Measurements from ENCODE around the gene MERTK. TPM values are rescaled to one million over a fixed set of nuclear protein-coding genes. Genes with fewer than 3 reads are reported as not detected.

MERTK gene
- total RNA-seq, 1 donor from 2014 or later: 0.63 TPM

DNA sequence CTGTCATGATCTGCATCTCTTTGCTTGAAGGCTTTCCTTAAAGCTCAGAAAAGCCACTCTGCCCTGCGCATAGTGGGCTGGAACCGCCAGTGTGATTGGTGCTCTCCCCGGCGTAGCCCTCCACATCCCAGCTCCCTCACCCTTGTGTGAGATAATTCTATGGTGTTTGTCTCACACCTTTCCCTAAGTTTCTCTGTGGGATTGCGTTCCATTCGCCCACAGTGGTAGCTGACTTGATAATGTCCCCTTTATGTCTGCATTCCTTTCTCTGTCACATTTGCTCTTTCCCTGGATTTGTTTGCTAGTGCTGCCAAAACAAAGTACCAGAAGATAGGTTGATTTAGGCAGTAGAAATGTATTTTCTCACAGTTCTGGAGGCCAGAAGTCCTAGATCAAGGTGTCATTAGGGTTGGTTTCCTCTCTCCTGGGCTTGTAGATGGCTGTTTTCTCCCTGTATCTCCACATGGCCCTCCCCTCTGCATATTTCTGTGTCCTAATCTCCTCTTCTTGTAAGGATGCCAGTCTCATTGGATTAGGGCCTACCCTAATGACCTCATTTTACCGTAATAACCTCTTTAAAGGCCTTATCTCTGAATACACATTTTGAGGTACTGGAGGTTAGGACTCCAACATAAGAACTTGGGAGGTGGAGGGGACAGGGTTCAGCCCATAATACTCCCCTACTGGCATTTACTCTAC, 149.3 kb downstream of the MERTK start:
- intact Hi-C loops (cut with micrococcal nuclease): loop anchor here (1.0 kb wide), 1 partner anchor 160 kb away; no protein-coding TSS in a partner anchor
- H3K27ac Mint-ChIP-seq: no peak overlapping the region
- no peak for DNase-seq
- no peaks in the 10 kb centered on the region for H3K36me3 Mint-ChIP-seq (ENCODE audit: low read depth)
- no peaks in the 10 kb centered on the region for H3K4me1 Mint-ChIP-seq
- H3K27me3 Mint-ChIP-seq: peaks cover 20% of the 10 kb centered on the region
- H3K9me3 Mint-ChIP-seq: no peaks in the 10 kb centered on the region
- no peak overlapping the region for H3K4me3 Mint-ChIP-seq

GRCh38 chr2:112048236-112048592, 149.8 kb downstream of the MERTK start:
- intact Hi-C loops (cut with micrococcal nuclease): loop anchor here (1.0 kb wide), 1 partner anchor 161 kb away; no protein-coding TSS in a partner anchor

DNA sequence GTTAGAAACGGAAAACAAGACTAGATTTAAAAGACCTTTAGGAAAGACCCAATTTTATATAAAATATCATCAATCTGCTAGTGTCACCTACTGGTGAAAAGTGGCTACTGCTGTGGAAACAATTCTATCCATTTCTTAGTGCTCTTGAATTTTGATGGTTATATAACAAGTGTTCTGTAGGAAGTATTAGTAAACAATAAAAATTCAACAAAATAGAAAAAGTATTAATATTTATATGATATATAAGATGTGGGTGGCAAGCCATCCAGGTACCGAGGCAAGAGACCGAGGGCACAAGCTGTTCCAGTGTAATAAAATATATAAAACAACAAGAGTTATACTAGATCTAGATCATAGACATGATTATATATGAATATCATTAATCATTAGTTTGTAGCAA, 150.5 kb downstream of the MERTK start:
- Mint-ChIP-seq H3K36me3 (ENCODE audit: low read depth) (no peaks in the 10 kb centered on the region), H3K4me3 (no peak overlapping the region), H3K9me3 (no peaks in the 10 kb centered on the region), H3K27ac (no peak overlapping the region), H3K27me3 (peaks cover 18% of the 10 kb centered on the region), H3K4me1 (peaks cover 6% of the 10 kb centered on the region)
- intact Hi-C loops (cut with micrococcal nuclease): loop anchor here (1.0 kb wide), 1 partner anchor 162 kb away; no protein-coding TSS in a partner anchor
- DNase-seq: peak; percentile 78

More at GRCh38 chr2:112048236-112048592, 149.8 kb downstream of the MERTK start:
- Mint-ChIP-seq H3K27ac (no peak overlapping the region), H3K27me3 (peaks cover 20% of the 10 kb centered on the region), H3K4me3 (no peak overlapping the region), H3K9me3 (no peaks in the 10 kb centered on the region), H3K4me1 (peaks cover under 1% of the 10 kb centered on the region), H3K36me3 (ENCODE audit: low read depth) (no peaks in the 10 kb centered on the region)
- no peak for DNase-seq

DNA sequence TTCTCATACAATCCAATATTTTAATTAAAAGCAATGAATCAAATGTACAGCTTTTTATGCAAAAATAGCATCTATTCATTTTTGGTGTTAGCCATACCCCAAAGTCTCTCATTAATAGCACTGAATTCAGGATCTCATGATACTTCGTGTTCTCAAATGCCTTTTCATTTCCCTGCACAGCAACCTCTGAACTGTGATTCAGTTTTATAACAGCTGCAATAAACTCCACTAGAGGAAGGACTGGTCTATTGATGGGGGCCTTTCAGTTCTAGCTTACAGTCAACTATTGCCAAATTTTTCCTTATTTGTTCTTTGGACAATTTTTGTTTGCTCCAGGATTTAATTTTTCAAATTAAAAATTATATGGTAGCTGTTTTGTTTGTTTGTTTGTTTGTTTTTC, 151.9 kb downstream of the MERTK start:
- DNase-seq: no peak
- H3K27ac Mint-ChIP-seq: no peak overlapping the region
- no peak overlapping the region for H3K4me3 Mint-ChIP-seq
- H3K27me3 Mint-ChIP-seq: peaks cover 15% of the 10 kb centered on the region
- intact Hi-C loops (cut with micrococcal nuclease): no loop called here
- no peaks in the 10 kb centered on the region for H3K36me3 Mint-ChIP-seq (ENCODE audit: low read depth)
- H3K4me1 Mint-ChIP-seq: peaks cover 8% of the 10 kb centered on the region
- H3K9me3 Mint-ChIP-seq: no peaks in the 10 kb centered on the region

GRCh38 chr2:112053917-112054846, 155.8 kb downstream of the MERTK start:
- peaks cover 34% of the 10 kb centered on the region for H3K4me1 Mint-ChIP-seq

DNA sequence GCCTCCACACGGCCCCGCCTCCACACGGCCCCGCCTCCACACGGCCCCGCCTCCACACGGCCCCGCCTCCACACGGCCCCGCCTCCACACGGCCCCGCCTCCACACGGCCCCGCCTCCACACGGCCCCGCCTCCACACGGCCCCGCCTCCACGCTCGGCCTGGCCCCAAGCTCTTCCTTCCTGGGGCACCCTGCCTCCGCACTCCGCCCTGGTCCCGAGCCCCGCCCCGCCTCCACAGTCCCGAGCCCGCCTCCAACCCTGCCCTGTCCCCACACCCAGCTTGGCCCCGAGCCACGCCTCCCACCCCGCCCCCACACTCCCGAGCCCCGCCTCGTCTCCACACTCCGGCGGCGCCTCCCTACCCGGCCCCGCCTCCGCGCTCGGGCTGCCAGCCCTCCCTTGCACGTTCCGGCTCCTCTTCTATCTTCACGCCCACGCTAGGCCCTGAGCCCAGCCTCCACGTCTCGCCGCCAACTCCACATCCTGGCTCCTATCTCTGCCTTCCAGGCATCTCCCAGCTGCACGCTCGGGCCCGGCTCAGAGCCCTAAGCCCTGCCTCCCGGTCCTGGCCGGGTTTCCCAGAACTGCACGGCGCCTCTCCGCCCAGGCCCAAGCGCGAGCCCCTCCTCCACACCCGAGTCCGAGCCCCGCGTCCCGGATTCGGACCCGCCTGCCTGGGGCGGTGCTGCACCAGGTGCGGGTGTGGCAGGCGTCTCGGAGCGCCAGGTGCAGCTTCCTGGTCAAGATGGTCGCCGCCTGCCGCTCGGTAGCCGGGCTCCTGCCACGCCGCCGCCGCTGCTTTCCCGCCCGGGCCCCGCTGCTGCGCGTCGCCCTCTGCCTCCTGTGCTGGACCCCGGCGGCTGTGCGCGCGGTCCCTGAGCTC, 156.7 kb downstream of the MERTK start, which contains the start of gene TMEM87B:
TSS of gene TMEM87B (plus strand) at position 423 of the 883 bp plus-strand sequence. CDS start at position 746, 323 bp downstream.
- Mint-ChIP-seq H3K27ac (peak within 1 kb of the TSS; percentile 99), H3K36me3 (ENCODE audit: low read depth) (peaks cover 18% of the 10 kb centered on the region), H3K4me1 (peaks cover 36% of the 10 kb centered on the region), H3K9me3 (no peaks in the 10 kb centered on the region), H3K4me3 (peak within 1 kb of the TSS; percentile 99), H3K27me3 (peaks cover 1% of the 10 kb centered on the region)
- DNase-seq: peak; percentile 98
- intact Hi-C loops (cut with micrococcal nuclease): loop anchor here (2.0 to 5.0 kb wide), 5 partner anchors 37 to 426 kb away; partner anchors contain the start of genes ANAPC1 and ZC3H8

More at GRCh38 chr2:112053917-112054846, 155.8 kb downstream of the MERTK start:
- Mint-ChIP-seq H3K27ac (peak overlapping the region; percentile 99), H3K27me3 (peaks cover 1% of the 10 kb centered on the region), H3K36me3 (ENCODE audit: low read depth) (peaks cover 12% of the 10 kb centered on the region), H3K4me3 (peak overlapping the region; percentile 99), H3K9me3 (no peaks in the 10 kb centered on the region)
- peak; percentile 99 for DNase-seq
- intact Hi-C loops (cut with micrococcal nuclease): loop anchor here (2.0 kb wide), 4 partner anchors 135 to 427 kb away; partner anchors contain the start of genes ANAPC1 and ZC3H8

DNA sequence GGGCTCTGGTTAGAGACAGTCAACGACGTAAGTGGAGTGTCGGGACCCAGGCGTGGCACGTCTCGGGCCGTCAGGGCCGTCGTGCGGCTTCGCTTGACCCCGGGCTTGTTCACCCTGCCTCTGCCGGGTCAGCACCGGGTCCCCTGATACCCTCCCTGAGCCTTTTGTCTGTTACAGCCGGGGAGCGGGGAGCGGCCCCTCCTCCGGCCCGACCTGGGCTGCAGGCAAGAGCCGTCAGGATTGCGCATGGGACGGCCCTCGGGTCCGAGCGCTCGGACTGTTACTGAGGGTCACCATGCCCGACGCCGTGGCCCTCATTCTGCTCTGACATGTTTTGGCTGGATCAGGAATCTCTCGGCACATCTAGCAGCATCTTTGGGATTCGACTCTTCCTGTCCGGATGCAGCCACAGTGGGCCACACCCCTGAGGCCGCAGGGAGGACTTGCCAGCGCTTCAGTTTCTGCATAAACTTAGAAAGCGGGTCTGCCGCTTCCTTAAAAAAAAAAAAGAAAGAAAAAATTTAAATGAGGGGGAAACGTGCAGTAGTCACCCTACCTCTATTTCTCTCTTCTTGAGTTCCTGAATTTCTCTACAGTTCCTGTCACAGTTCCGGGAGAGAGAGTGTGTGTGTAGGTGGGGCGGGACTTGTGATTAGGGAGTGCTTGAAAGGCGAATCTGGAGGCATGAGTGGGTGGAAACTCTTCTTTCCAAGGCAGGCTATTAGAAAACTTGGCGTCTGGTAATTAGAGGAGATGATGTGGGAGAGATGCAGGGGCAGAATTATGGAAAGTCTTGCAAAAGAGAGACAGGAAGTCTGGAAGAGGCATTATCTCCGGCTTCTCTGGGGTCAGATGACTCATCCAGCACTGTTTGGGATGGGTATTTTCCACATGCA, 157.6 kb downstream of the MERTK start:
- Mint-ChIP-seq H3K9me3 (no peaks in the 10 kb centered on the region), H3K36me3 (ENCODE audit: low read depth) (peaks cover 18% of the 10 kb centered on the region), H3K4me3 (peak overlapping the region; percentile 99), H3K4me1 (peaks cover 36% of the 10 kb centered on the region), H3K27ac (peak overlapping the region; percentile 97), H3K27me3 (peaks cover 1% of the 10 kb centered on the region)
- intact Hi-C loops (cut with micrococcal nuclease): loop anchor here (1.0 to 5.0 kb wide), 7 partner anchors 10 to 425 kb away; partner anchors contain the start of genes ANAPC1, ZC3H6 and ZC3H8
- DNase-seq: peak; percentile 82

DNA sequence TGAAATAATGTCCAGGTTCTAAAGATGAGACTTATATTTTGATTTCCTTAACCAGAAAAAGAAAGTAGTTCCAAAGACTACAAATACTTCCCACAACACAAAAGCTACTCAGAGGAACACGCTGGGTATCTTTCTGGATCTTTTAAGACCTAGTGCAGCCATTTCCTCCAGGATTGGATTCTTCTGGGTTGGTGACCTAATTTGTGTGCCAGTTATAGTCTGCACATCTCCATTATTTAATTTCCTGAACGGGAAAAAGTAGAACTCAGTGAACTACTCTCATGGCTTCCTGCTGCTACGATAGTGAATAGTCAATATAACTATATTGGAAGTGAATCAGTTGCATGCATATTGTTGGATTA, 158.2 kb downstream of the MERTK start:
- H3K27ac Mint-ChIP-seq: peak overlapping the region; percentile 97
- intact Hi-C loops (cut with micrococcal nuclease): loop anchor here (1.0 to 5.0 kb wide), 3 partner anchors 10 to 219 kb away; partner anchors contain the start of gene ZC3H6
- H3K27me3 Mint-ChIP-seq: peaks cover 1% of the 10 kb centered on the region
- H3K36me3 Mint-ChIP-seq (ENCODE audit: low read depth): peaks cover 24% of the 10 kb centered on the region
- peak overlapping the region; percentile 99 for H3K4me3 Mint-ChIP-seq
- no peaks in the 10 kb centered on the region for H3K9me3 Mint-ChIP-seq
- peaks cover 40% of the 10 kb centered on the region for H3K4me1 Mint-ChIP-seq
- no peak for DNase-seq

DNA sequence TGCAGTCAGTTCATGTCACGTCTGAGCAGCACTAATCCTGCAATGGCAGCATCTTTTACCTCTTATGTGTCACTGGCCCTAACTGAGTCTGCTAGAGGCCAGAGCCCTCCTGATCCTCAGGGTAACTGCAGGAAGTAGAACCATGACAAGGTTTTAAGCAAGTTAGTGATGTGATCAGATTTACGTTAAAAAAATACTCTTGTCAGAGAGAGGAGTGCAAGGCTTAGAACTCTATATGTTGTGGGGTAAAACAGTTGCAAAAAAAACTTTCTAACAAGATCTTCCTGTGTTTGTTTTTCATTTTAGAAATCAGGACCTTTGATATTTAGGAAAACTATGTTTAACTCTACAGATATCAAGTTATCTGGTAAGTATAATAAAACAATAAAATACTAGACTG, 161.3 kb downstream of the MERTK start:
- peaks cover 55% of the 10 kb centered on the region for H3K4me1 Mint-ChIP-seq
- intact Hi-C loops (cut with micrococcal nuclease): loop anchor here (5.0 kb wide), 1 partner anchor 33 kb away; no protein-coding TSS in a partner anchor
- H3K36me3 Mint-ChIP-seq (ENCODE audit: low read depth): peaks cover 49% of the 10 kb centered on the region
- DNase-seq: no peak
- H3K27ac Mint-ChIP-seq: no peak overlapping the region
- H3K9me3 Mint-ChIP-seq: peaks cover 7% of the 10 kb centered on the region
- H3K27me3 Mint-ChIP-seq: no peaks in the 10 kb centered on the region
- H3K4me3 Mint-ChIP-seq: no peak overlapping the region

GRCh38 chr2:112061299-112061698, 162.9 kb downstream of the MERTK start:
- DNase-seq: no peak
- Mint-ChIP-seq H3K27me3 (no peaks in the 10 kb centered on the region), H3K4me1 (peaks cover 59% of the 10 kb centered on the region), H3K36me3 (ENCODE audit: low read depth) (peaks cover 61% of the 10 kb centered on the region), H3K4me3 (no peak overlapping the region), H3K9me3 (peaks cover 7% of the 10 kb centered on the region), H3K27ac (peak overlapping the region; percentile 45)
- intact Hi-C loops (cut with micrococcal nuclease): no loop called here

DNA sequence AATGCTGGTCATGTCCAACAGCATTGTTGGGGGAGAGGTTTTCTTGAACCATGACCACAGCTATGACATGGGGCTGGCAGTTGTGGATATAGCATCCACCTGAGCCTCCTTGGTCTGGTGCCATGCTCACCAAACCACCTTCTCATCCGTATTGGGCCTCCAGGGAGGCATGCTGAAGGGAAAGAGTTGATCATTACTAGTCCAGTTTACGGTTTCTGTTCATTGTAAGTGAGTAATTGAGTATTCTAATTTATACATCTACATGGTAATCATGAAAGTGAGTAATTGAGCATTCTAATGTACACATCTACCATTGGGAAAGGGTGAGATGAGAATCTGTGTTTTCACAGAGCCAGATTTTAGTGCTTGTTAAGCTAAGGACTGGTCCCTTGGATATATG, 163.4 kb downstream of the MERTK start:
- Mint-ChIP-seq H3K9me3 (peaks cover 7% of the 10 kb centered on the region), H3K27me3 (no peaks in the 10 kb centered on the region), H3K4me3 (no peak overlapping the region), H3K36me3 (ENCODE audit: low read depth) (peaks cover 63% of the 10 kb centered on the region), H3K4me1 (peaks cover 56% of the 10 kb centered on the region), H3K27ac (peak overlapping the region; percentile 45)
- DNase-seq: no peak
- intact Hi-C loops (cut with micrococcal nuclease): no loop called here

DNA sequence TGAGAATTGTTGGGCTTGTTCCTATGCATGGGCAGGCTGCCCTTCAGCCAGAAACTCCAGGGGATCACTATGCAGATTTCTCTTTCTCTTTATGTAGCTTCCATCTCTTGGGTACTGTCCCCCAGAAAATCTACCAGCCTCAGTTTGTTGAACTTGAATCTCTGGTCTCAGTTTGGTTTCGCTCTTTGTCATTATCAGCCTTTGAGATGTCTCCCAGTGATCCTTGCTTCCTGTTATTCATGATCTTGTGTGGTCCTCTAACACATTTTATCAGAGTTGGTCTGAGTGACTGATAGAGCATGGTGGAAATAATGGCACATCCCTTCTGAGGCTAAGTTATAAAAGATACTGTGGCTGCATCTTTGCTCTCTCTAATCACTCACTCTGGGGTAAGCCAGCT, 164.5 kb downstream of the MERTK start:
- Mint-ChIP-seq H3K36me3 (ENCODE audit: low read depth) (peaks cover 70% of the 10 kb centered on the region), H3K27me3 (no peaks in the 10 kb centered on the region), H3K4me1 (peaks cover 50% of the 10 kb centered on the region), H3K9me3 (peaks cover 10% of the 10 kb centered on the region), H3K4me3 (peak overlapping the region; percentile 7), H3K27ac (peak overlapping the region; percentile 79)
- intact Hi-C loops (cut with micrococcal nuclease): no loop called here
- no peak for DNase-seq

Data from activated CD4-positive, alpha-beta T cell treated with anti-CD3 and anti-CD28 coated beads, Interleukin-2, amount 10 ng/mL, durations not matched to agents 24 days and 14 days (primary cell).